Measurements from ENCODE around the gene METTL8.

GRCh38 chr2:171323971-171324528 is 109.7 kb downstream of the METTL8 start:
- TF ChIP-seq CTCF (IDR thresholded peaks at IDR 0.05) (no peak), REST (IDR thresholded peaks at IDR 0.05; ENCODE audit: insufficient read depth in 1 of 2, low read depth in 2 of 2, low read length in 1 of 2) (no peak), SIN3A (IDR thresholded peaks at IDR 0.05; ENCODE audit: borderline replicate concordance, insufficient read depth, low read depth, low read length) (no peak)
